22Rv1 (cell line): ENCODE data around the gene FAM117B.

Experiments used
- CTCF ChIP-seq: fragments of 450-650 bp; IDR thresholded peaks from 2 replicates; pipeline ENCODE4 v1.5.1; 2017; ENCODE audit warnings: mild to moderate bottlenecking
- ZFX ChIP-seq: fragments of 450-650 bp; IDR thresholded peaks from 2 replicates; pipeline ENCODE4 v1.6.1; 2017; ENCODE audit warnings: antibody characterized with exemption, borderline replicate concordance

GRCh38 chr2:202723746-202724145 lies 89.0 kb downstream of the FAM117B start:
- TF ChIP-seq CTCF (no peak), ZFX (no peak)
